HEK293 (cell line): ENCODE results near the gene CEMIP2.

Source experiments
- CTCF ChIA-PET: fragments of 350-600 bp; formaldehyde crosslinking; extraction: SDS; loops from one replicate; lab custom pipeline; 2021; ENCODE audit warnings: antibody characterized with exemption; lab: Yijun Ruan, JAX
- POLR2A ChIA-PET: fragments of 300-600 bp; formaldehyde crosslinking; extraction: SDS; loops from one replicate; lab custom pipeline; 2020; ENCODE audit warnings: antibody characterized with exemption, inconsistent platforms; lab: Yijun Ruan, JAX
- H3K27ac ChIP-seq: fragments of 200-500 bp; sonication (Bioruptor generic); 2 replicates; pipeline ENCODE4 v1.5.1; 2014; ENCODE audit warnings: low read depth, low read length, control low read depth, inconsistent platforms; ENCODE audit errors: extremely low read depth
- H3K36me3 ChIP-seq, 2 experiments: fragments of 200-500 bp in 1 of 2; sonication (Bioruptor generic) in 1 of 2; 1 replicate in 1 of 2; 2 replicates in 1 of 2; pipeline ENCODE4 v1.5.1; 2014 to 2017; ENCODE audit warnings: inconsistent platforms in 2 of 2, low read length in 2 of 2; ENCODE audit not compliant: control insufficient read depth in 2 of 2, insufficient read depth in 1 of 2
- H3K4me1 ChIP-seq: fragments of 200-500 bp; sonication (Bioruptor generic); 2 replicates; pipeline ENCODE4 v1.5.1; 2014; ENCODE audit warnings: mild to moderate bottlenecking, low read length, inconsistent platforms; ENCODE audit not compliant: control insufficient read depth, insufficient read depth
- H3K4me3 ChIP-seq: 2 replicates; pipeline ENCODE4 v1.5.1; 2011; ENCODE audit warnings: low read depth, mild to moderate bottlenecking, control low read depth, low read length, moderate library complexity
- H3K9me3 ChIP-seq: fragments of 200-500 bp; sonication (Bioruptor generic); 2 replicates; pipeline ENCODE4 v1.5.1; 2014; ENCODE audit warnings: low read depth, low read length, inconsistent platforms; ENCODE audit not compliant: control insufficient read depth, insufficient read depth
- CTCF ChIP-seq: fragments of 450-650 bp; formaldehyde crosslinking; IDR thresholded peaks from 2 replicates; pipeline ENCODE4 v1.5.1; 2016; ENCODE audit warnings: missing biosample characterization, missing genetic modification characterization
- SCRT1 ChIP-seq: fragments of 450-650 bp; formaldehyde crosslinking; IDR thresholded peaks from 2 replicates; pipeline ENCODE4 v1.5.1; 2016; ENCODE audit warnings: missing biosample characterization, missing genetic modification characterization, borderline replicate concordance
- TCF7L2 ChIP-seq: IDR thresholded peaks from 2 replicates; pipeline ENCODE4 v1.6.1; 2011; ENCODE audit warnings: low read depth, mild to moderate bottlenecking, inconsistent platforms, low read length, moderate library complexity, borderline replicate concordance
- YY1 ChIP-seq: fragments of 450-650 bp; formaldehyde crosslinking; IDR thresholded peaks from 2 replicates; pipeline ENCODE4 v1.5.1; 2018; ENCODE audit warnings: missing biosample characterization, missing genetic modification characterization
- ZBTB44 ChIP-seq: fragments of 450-650 bp; IDR thresholded peaks from 2 replicates; pipeline ENCODE4 v1.5.1; 2018; ENCODE audit warnings: missing biosample characterization, mild to moderate bottlenecking, missing genetic modification characterization
- ZBTB48 ChIP-seq: fragments of 450-650 bp; formaldehyde crosslinking; IDR thresholded peaks from 2 replicates; pipeline ENCODE4 v1.5.1; 2016; ENCODE audit warnings: missing biosample characterization, missing genetic modification characterization
- ZBTB8A ChIP-seq: fragments of 450-650 bp; formaldehyde crosslinking; IDR thresholded peaks from 2 replicates; pipeline ENCODE4 v1.5.1; 2016; ENCODE audit warnings: missing biosample characterization, missing genetic modification characterization
- ZNF280C ChIP-seq: fragments of 450-650 bp; formaldehyde crosslinking; IDR thresholded peaks from 2 replicates; pipeline ENCODE4 v1.5.1; 2016; ENCODE audit warnings: missing biosample characterization, missing genetic modification characterization
- ZNF280D ChIP-seq: fragments of 450-650 bp; formaldehyde crosslinking; IDR thresholded peaks from 2 replicates; pipeline ENCODE4 v1.5.1; 2016; ENCODE audit warnings: missing biosample characterization, missing genetic modification characterization
- ZNF391 ChIP-seq: fragments of 450-650 bp; formaldehyde crosslinking; IDR thresholded peaks from 2 replicates; pipeline ENCODE4 v1.5.1; 2016; ENCODE audit warnings: low read depth, missing biosample characterization, missing genetic modification characterization, borderline replicate concordance
- ZNF416 ChIP-seq: fragments of 450-650 bp; formaldehyde crosslinking; IDR thresholded peaks from 2 replicates; pipeline ENCODE4 v1.5.1; 2016; ENCODE audit warnings: missing biosample characterization, missing genetic modification characterization
- ZNF513 ChIP-seq: fragments of 450-650 bp; IDR thresholded peaks from 2 replicates; pipeline ENCODE4 v1.5.1; 2018; ENCODE audit warnings: missing biosample characterization, missing genetic modification characterization
- ZNF621 ChIP-seq: fragments of 450-650 bp; formaldehyde crosslinking; IDR thresholded peaks from 2 replicates; pipeline ENCODE4 v1.5.1; 2017; ENCODE audit warnings: missing biosample characterization, missing genetic modification characterization
- ZNF645 ChIP-seq: fragments of 450-650 bp; formaldehyde crosslinking; IDR thresholded peaks from 2 replicates; pipeline ENCODE4; 2016; ENCODE audit warnings: missing biosample characterization, missing genetic modification characterization

Gene CEMIP2

GRCh38 chr9:71767163-71767775, 1.0 kb downstream of the CEMIP2 start:
- no peak overlapping the region for H3K27ac ChIP-seq
- ChIA-PET CTCF (interaction anchor here (0.5 to 4.9 kb wide), 12 partner anchors 39 to 1059 kb away, joined by 3 to 40 read pairs (median 3); no protein-coding TSS in a partner anchor), POLR2A (interaction anchor here (0.6 to 1.7 kb wide), 9 partner anchors 14 to 844 kb away, joined by 3 to 11 read pairs (median 4); partner anchors contain the start of genes ABHD17B and C9orf85)
- H3K4me1 ChIP-seq, result no peaks in the 10 kb centered on the region
- TF ChIP-seq ZBTB44 (tag by site-specific recombination) (0 out of 2 replicates have a peak, but pooled peaks have one; percentile 12), YY1 (tag by site-specific recombination) (no peak), ZNF391 (tag by site-specific recombination) (no peak)
- no peaks in the 10 kb centered on the region for H3K36me3 ChIP-seq
- peak overlapping the region; percentile 92 for H3K4me3 ChIP-seq
- no peaks in the 10 kb centered on the region for H3K9me3 ChIP-seq

- CTCF ChIA-PET, result interaction anchor here (0.5 to 4.9 kb wide), 9 partner anchors 40 to 835 kb away, joined by 3 to 40 read pairs (median 3); no protein-coding TSS in a partner anchor
- TF ChIP-seq ZNF416 (tag by site-specific recombination) (no peak), SCRT1 (no peak), ZNF280C (tag by site-specific recombination) (no peak), ZNF645 (tag by site-specific recombination) (no peak), TCF7L2 (no peak)
- TF ChIP-seq, all 188 proteins: peak for 0
- no peaks in the 10 kb centered on the region for H3K36me3 ChIP-seq
- H3K4me1 ChIP-seq, result no peaks in the 10 kb centered on the region
- H3K4me3 ChIP-seq, result peak overlapping the region; percentile 92
- no peaks in the 10 kb centered on the region for H3K9me3 ChIP-seq
- no peak overlapping the region for H3K27ac ChIP-seq
- POLR2A ChIA-PET, result interaction anchor here (0.8 to 1.2 kb wide), 5 partner anchors 14 to 145 kb away, joined by 3 to 11 read pairs (median 4); partner anchors contain the start of genes ABHD17B and C9orf85
These were observed 1.6 kb downstream of the CEMIP2 start for GRCh38 chr9:71766663-71767062.

GRCh38 chr9:71765693-71766092, 2.6 kb downstream of the CEMIP2 start:
- H3K4me3 ChIP-seq, result no peak overlapping the region
- H3K9me3 ChIP-seq, result no peaks in the 10 kb centered on the region
- ChIA-PET POLR2A (no interaction called here), CTCF (interaction anchor here (0.9 to 4.9 kb wide), 2 partner anchors 49 to 161 kb away, joined by 4 to 40 read pairs; no protein-coding TSS in a partner anchor)
- TF ChIP-seq ZNF280D, result no peak
- no peak for TF ChIP-seq ZNF513 (tag by site-specific recombination)
- no peak for TF ChIP-seq CTCF (tag by site-specific recombination)
- TF ChIP-seq ZBTB8A (tag by site-specific recombination), result no peak
- no peak for TF ChIP-seq ZBTB48 (tag by site-specific recombination)
- no peak for TF ChIP-seq ZNF621 (tag by site-specific recombination)
- H3K36me3 ChIP-seq, result no peaks in the 10 kb centered on the region
- no peak overlapping the region for H3K27ac ChIP-seq
- H3K4me1 ChIP-seq, result peaks cover 4% of the 10 kb centered on the region; the same call in 1 of the 2 replicates
